ENCODE data around the gene GRK1.

GRK1 gene

GRCh38 chr13:113775451-113776145, 108.6 kb downstream of the GRK1 start:
- no peak for DNase-seq (ENCODE audit: low read depth)

- no peak for DNase-seq (ENCODE audit: low read depth)
Measured at GRCh38 chr13:113776231-113777125, 109.5 kb downstream of the GRK1 start.

GRCh38 chr13:113777311-113778260, 110.6 kb downstream of the GRK1 start:
- DNase-seq (ENCODE audit: low read depth), result no peak

- no peak for DNase-seq (ENCODE audit: low read depth)
Measured at GRCh38 chr13:113781571-113781970, 114.6 kb downstream of the GRK1 start.

GRCh38 chr13:113782472-113782871, 115.5 kb downstream of the GRK1 start:
- no peak for DNase-seq (ENCODE audit: low read depth)

- DNase-seq (ENCODE audit: low read depth), result no peak
Measured at GRCh38 chr13:113783200-113783881, 116.3 kb downstream of the GRK1 start.

GRCh38 chr13:113783966-113784644, 117.1 kb downstream of the GRK1 start:
- no peak for DNase-seq (ENCODE audit: low read depth)

GRCh38 chr13:113784645-113785024, 117.6 kb downstream of the GRK1 start:
- no peak for DNase-seq (ENCODE audit: low read depth)

- no peak for DNase-seq (ENCODE audit: low read depth)
Measured at GRCh38 chr13:113785051-113786010, 118.3 kb downstream of the GRK1 start.

GRCh38 chr13:113786262-113786841, 119.3 kb downstream of the GRK1 start:
- no peak for DNase-seq (ENCODE audit: low read depth)
